ENCODE results near the gene KCNK7. TPM values are rescaled to one million over a fixed set of nuclear protein-coding genes. Genes with fewer than 3 reads are reported as not detected.

KCNK7 gene
- total RNA-seq, 1 experiment from 2014 or later, result 0.69 TPM

DNA sequence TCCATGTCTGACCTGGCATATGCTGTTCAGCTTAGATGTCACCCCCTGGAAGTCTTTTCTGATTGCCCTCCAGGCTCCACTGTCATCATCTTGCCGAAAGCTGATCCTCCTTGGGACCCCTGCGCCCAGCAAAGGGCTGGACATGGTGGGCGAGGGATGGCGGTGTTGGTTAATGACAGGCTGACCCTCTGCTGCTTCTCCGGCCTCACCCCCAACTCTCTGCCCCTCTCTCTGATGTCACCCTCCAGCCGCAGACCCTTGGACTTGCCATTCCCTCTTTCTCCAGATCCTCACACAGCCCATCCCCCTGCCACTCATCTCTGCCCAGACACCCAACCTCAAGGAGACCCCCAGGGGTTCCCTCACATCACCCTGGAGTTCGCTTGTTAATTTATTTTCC is 17.5 kb downstream of the KCNK7 start:
- BruUV-seq (replicated peaks), result no TSS peak
- Histone ChIP-seq H3K27me3 (ENCODE audit: control insufficient read depth, insufficient read depth, low read length) (no peaks in the 10 kb centered on the region), H3K36me3 (ENCODE audit: control insufficient read depth, insufficient read depth, low read length) (no peaks in the 10 kb centered on the region; the same call in 1 of the 2 replicates), H3K4me3 (ENCODE audit: low read depth in 2 of 2, low read length in 2 of 2) (peak overlapping the region in 1 of 2 experiments; percentile 80; a peak in 2 of 4 replicates), H3K9me3 (ENCODE audit: control insufficient read depth, insufficient read depth, low read depth, low read length) (no peaks in the 10 kb centered on the region), H3K4me1 (ENCODE audit: control insufficient read depth, insufficient read depth, low read length) (peaks cover 37% of the 10 kb centered on the region), H3K27ac (ENCODE audit: low read length) (peak overlapping the region; percentile 94)
- TF ChIP-seq POLR2AphosphoS5 (IDR thresholded peaks at IDR 0.05; ENCODE audit: low read depth, low read length) (no peak), SIN3A (IDR thresholded peaks at IDR 0.05; ENCODE audit: borderline replicate concordance, insufficient read depth, low read depth, low read length) (no peak), TCF7L2 (IDR thresholded peaks at IDR 0.05; ENCODE audit: low read depth, low read length) (no peak)
- TF ChIP-seq, protein P1, sequence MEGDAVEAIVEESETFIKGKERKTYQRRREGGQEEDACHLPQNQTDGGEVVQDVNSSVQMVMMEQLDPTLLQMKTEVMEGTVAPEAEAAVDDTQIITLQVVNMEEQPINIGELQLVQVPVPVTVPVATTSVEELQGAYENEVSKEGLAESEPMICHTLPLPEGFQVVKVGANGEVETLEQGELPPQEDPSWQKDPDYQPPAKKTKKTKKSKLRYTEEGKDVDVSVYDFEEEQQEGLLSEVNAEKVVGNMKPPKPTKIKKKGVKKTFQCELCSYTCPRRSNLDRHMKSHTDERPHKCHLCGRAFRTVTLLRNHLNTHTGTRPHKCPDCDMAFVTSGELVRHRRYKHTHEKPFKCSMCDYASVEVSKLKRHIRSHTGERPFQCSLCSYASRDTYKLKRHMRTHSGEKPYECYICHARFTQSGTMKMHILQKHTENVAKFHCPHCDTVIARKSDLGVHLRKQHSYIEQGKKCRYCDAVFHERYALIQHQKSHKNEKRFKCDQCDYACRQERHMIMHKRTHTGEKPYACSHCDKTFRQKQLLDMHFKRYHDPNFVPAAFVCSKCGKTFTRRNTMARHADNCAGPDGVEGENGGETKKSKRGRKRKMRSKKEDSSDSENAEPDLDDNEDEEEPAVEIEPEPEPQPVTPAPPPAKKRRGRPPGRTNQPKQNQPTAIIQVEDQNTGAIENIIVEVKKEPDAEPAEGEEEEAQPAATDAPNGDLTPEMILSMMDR (IDR thresholded peaks at IDR 0.05), result no peak
- TF ChIP-seq, protein P2, sequence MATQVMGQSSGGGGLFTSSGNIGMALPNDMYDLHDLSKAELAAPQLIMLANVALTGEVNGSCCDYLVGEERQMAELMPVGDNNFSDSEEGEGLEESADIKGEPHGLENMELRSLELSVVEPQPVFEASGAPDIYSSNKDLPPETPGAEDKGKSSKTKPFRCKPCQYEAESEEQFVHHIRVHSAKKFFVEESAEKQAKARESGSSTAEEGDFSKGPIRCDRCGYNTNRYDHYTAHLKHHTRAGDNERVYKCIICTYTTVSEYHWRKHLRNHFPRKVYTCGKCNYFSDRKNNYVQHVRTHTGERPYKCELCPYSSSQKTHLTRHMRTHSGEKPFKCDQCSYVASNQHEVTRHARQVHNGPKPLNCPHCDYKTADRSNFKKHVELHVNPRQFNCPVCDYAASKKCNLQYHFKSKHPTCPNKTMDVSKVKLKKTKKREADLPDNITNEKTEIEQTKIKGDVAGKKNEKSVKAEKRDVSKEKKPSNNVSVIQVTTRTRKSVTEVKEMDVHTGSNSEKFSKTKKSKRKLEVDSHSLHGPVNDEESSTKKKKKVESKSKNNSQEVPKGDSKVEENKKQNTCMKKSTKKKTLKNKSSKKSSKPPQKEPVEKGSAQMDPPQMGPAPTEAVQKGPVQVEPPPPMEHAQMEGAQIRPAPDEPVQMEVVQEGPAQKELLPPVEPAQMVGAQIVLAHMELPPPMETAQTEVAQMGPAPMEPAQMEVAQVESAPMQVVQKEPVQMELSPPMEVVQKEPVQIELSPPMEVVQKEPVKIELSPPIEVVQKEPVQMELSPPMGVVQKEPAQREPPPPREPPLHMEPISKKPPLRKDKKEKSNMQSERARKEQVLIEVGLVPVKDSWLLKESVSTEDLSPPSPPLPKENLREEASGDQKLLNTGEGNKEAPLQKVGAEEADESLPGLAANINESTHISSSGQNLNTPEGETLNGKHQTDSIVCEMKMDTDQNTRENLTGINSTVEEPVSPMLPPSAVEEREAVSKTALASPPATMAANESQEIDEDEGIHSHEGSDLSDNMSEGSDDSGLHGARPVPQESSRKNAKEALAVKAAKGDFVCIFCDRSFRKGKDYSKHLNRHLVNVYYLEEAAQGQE (IDR thresholded peaks at IDR 0.05; ENCODE audit: insufficient read depth in 1 of 2, low read depth in 2 of 2, low read length in 1 of 2), result no peak
- intact Hi-C loops (cut with micrococcal nuclease; ENCODE audit: unreplicated experiment), result no loop called here
- POLR2A ChIA-PET, result no interaction called here
- ATAC-seq, result no peak
- CTCF ChIA-PET, result no interaction called here
- DNase-seq (ENCODE audit: low read depth, low spot score), result no peak
- in situ Hi-C loops (cut with HindIII; ENCODE audit: low pct_unique_long_range_greater_than_20kb, low sequenced_read_pairs), result no loop called here

DNA sequence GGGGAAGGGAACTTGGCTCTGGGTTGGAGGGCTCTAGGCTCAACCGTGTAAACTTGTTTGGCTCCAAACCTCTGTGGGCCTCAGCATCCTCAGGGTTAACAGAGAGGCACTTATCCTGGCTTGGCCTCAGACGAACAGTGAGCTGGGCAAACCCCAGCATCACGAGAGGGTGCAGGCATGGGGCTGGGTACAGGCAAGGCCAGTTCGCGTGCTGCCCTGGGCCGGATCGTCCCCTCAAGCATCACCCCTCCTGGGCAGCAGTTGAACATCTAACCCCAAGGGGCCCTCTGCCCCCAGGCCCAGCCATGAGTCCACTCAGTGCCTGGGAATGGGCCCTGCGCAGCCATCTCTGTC is 17.9 kb downstream of the KCNK7 start:
- ATAC-seq (peak; percentile 1), DNase-seq (ENCODE audit: low read depth, low spot score) (no peak)
- peak overlapping the region; percentile 94 for H3K27ac ChIP-seq (ENCODE audit: low read length)
- CTCF ChIA-PET, result no interaction called here
- BruUV-seq (replicated peaks), result no TSS peak
- in situ Hi-C loops (cut with HindIII; ENCODE audit: low pct_unique_long_range_greater_than_20kb, low sequenced_read_pairs) (no loop called here), intact Hi-C loops (cut with micrococcal nuclease; ENCODE audit: unreplicated experiment) (loop anchor here (2.0 kb wide), 1 partner anchor 37 kb away; the partner anchor contains the start of genes MAP3K11 and PCNX3)
- no peaks in the 10 kb centered on the region for H3K27me3 ChIP-seq (ENCODE audit: control insufficient read depth, insufficient read depth, low read length)
- H3K36me3 ChIP-seq (ENCODE audit: control insufficient read depth, insufficient read depth, low read length), result no peaks in the 10 kb centered on the region; the same call in 1 of the 2 replicates
- no peaks in the 10 kb centered on the region for H3K9me3 ChIP-seq (ENCODE audit: control insufficient read depth, insufficient read depth, low read depth, low read length)
- POLR2A ChIA-PET, result no interaction called here
- no peak for TF ChIP-seq POLR2AphosphoS5 (IDR thresholded peaks at IDR 0.05; ENCODE audit: low read depth, low read length)
- TF ChIP-seq SIN3A (IDR thresholded peaks at IDR 0.05; ENCODE audit: borderline replicate concordance, insufficient read depth, low read depth, low read length), result no peak
- TF ChIP-seq, protein P2 (IDR thresholded peaks at IDR 0.05; ENCODE audit: insufficient read depth in 1 of 2, low read depth in 2 of 2, low read length in 1 of 2), result no peak
- no peak for TF ChIP-seq TCF7L2 (IDR thresholded peaks at IDR 0.05; ENCODE audit: low read depth, low read length)
- TF ChIP-seq, protein P1 (IDR thresholded peaks at IDR 0.05), result no peak
- H3K4me1 ChIP-seq (ENCODE audit: control insufficient read depth, insufficient read depth, low read length), result peaks cover 39% of the 10 kb centered on the region
- H3K4me3 ChIP-seq (ENCODE audit: low read depth in 2 of 2, low read length in 2 of 2), result peak overlapping the region; percentile 80 to 93

All from Panc1 (cell line).